ENCODE measurements around the gene TBC1D1.

TBC1D1 gene, protein sequence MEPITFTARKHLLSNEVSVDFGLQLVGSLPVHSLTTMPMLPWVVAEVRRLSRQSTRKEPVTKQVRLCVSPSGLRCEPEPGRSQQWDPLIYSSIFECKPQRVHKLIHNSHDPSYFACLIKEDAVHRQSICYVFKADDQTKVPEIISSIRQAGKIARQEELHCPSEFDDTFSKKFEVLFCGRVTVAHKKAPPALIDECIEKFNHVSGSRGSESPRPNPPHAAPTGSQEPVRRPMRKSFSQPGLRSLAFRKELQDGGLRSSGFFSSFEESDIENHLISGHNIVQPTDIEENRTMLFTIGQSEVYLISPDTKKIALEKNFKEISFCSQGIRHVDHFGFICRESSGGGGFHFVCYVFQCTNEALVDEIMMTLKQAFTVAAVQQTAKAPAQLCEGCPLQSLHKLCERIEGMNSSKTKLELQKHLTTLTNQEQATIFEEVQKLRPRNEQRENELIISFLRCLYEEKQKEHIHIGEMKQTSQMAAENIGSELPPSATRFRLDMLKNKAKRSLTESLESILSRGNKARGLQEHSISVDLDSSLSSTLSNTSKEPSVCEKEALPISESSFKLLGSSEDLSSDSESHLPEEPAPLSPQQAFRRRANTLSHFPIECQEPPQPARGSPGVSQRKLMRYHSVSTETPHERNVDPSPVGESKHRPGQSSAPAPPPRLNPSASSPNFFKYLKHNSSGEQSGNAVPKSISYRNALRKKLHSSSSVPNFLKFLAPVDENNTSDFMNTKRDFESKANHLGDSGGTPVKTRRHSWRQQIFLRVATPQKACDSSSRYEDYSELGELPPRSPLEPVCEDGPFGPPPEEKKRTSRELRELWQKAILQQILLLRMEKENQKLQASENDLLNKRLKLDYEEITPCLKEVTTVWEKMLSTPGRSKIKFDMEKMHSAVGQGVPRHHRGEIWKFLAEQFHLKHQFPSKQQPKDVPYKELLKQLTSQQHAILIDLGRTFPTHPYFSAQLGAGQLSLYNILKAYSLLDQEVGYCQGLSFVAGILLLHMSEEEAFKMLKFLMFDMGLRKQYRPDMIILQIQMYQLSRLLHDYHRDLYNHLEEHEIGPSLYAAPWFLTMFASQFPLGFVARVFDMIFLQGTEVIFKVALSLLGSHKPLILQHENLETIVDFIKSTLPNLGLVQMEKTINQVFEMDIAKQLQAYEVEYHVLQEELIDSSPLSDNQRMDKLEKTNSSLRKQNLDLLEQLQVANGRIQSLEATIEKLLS (N-terminal part only)

DNA sequence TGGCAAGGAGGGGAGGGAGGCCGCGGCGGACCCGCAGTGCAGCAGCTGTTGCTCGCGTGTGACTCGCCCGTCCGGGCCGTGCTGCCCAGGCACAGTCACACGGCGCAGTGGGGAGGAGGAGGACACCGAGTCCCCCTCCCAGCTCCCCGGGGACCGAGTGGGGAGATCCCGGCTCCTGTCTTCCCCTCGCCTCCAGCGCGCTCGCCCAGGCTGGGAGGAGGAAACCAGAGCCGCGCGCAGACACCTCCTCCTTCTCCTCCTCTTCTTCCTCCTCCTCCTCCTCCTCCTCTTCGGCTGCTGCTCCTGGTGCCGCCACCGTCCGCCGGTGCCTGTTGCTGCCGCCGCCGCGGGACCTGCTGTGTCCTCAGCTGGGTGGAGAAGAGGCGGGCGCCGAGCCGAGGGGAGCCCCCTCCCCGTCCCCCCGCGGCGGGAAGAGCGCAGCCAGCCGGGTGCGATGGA lies at the start of gene TBC1D1:
TBC1D1 (plus strand) TSS at position 284 of the 459 bp plus-strand sequence. CDS start 11,012 bp downstream, outside the sequence.
- in situ Hi-C loops (cut with MboI; ENCODE audit: low sequenced_read_pairs), result no loop called here

DNA sequence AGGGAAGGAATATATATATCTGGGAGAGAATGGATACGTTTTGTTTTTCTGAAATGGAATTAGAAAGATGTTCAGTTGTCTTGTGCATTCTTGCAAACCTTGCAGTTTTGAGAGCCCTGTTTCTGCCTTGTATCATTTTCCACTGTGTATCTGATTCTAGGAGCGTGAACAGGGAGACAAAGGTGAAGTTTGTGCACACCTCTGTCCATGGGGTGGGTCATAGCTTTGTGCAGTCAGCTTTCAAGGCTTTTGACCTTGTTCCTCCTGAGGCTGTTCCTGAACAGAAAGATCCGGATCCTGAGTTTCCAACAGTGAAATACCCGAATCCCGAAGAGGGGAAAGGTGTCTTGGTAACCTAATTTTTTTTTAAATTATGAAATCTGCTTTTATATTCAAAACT lies 46.7 kb upstream of the TBC1D1 start:
- in situ Hi-C loops (cut with MboI; ENCODE audit: low sequenced_read_pairs), result no loop called here

DNA sequence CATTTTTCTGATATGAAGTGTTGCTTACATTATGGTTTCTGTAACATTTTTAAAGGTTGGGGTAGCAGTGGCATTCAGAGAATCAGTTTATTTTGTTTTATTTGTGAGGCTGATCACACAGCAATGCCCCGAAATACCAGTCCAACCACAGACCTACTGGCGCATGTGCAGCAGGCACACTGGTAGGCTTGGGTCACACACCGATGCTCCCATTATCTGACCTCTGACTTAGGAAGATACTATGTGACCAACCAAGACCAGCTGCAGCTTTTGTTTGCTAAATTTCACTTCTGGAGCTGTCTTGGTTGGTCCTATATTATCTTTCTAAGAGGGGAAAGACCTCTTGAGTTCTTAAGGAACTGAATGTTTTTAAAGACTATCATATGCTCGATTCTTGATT lies 45.7 kb upstream of the TBC1D1 start:
- in situ Hi-C loops (cut with MboI; ENCODE audit: low sequenced_read_pairs), result no loop called here

DNA sequence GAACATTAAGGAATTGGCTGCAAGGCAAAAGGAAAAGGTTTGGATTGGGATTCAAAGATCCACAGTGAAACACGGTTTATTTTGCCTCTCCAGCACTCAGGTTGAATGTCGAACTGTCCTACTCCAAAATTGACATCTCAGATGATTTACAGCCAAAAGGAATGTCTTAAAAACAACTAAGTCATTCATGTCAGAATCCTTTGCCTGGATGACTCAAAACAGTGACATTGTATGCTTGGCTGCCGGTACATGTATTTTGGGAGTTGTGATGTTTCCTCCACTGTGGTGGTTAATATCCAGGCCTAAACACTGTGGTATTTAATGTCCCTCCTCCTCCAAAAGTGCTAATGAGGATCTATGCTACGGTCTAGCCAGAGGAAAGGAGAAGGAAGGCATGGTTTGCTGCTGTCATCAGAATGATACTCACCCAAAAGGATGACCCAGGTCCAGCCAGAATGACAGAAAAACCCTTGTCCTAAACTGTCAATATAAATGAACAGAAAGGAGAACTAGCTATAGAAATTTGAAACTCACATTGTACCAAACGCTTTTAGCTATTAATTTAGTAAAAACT lies 43.5 kb upstream of the TBC1D1 start:
- in situ Hi-C loops (cut with MboI; ENCODE audit: low sequenced_read_pairs), result no loop called here

DNA sequence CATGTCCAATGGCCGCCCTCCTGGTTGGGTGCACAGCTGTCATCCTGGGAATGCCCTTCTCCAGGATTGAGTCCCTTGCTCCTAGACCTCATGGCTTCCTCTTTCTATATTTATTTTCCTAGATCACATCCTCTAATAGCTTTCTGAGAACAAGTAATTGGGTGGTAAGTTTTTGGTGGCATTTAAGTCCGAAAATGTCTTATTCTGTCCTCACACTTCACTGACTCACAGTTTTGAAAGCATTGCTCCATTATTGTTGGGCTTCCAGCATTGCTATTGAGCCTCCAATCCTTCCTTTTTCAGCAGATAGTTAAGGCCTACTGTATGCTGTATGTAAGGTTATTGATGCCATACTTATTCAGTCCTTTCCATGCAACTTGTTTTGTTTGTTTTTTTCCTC lies 38.5 kb upstream of the TBC1D1 start:
- in situ Hi-C loops (cut with MboI; ENCODE audit: low sequenced_read_pairs), result no loop called here

DNA sequence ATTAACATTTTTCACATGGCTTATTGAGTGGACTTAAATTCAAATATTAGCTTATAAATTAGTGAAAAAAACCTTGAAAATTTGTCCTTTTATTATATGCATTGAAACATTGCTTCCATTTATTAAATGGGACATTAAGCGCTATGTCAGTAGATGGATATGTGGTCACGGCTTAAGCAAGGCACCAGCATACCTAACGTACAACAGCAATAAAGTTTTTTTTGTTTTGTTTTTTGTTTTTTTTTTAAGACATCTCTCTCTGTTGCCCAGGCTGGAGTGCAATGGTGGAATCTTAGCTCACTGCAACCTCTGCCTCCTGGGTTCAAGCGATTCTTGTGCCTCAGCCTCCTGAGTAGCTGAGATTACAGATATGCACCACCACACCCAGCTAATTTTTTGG lies 32.8 kb upstream of the TBC1D1 start:
- in situ Hi-C loops (cut with MboI; ENCODE audit: low sequenced_read_pairs), result no loop called here

DNA sequence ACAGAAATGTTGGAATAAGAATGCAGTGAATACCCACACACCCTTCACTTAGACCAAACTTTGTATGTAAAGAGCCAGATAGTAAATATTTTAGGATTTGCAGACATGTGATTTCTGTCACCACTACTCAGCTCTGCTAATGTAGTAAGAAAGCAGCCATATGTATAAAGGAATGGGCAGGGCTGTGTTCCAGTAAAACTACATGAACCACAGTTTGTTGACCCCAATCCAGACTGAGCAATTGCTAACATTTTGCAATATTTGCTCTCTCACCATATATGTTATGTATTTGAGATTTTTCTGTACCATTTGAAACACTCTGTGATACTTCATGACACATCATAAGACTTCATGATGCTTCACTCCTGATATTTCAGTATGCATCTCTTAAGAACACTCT lies 32.0 kb upstream of the TBC1D1 start:
- in situ Hi-C loops (cut with MboI; ENCODE audit: low sequenced_read_pairs), result no loop called here

DNA sequence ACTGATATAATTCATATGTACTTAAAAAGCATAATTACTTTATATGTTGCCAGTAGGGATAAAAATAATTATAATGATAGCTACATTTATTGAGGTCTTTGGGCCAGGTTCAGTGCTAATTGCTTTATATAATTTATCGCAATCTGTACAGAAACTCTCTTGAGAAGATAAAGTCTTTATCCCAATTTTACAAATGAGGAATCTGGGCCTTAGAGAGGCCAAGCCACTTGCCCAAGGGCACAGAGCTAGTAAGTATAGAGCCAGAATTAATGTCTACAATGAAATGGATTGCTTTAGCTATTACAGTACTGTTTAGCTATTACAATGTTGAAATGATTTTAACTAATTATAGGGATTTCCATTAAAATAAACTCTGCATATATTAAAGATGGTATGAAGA lies 30.6 kb upstream of the TBC1D1 start:
- in situ Hi-C loops (cut with MboI; ENCODE audit: low sequenced_read_pairs), result no loop called here

DNA sequence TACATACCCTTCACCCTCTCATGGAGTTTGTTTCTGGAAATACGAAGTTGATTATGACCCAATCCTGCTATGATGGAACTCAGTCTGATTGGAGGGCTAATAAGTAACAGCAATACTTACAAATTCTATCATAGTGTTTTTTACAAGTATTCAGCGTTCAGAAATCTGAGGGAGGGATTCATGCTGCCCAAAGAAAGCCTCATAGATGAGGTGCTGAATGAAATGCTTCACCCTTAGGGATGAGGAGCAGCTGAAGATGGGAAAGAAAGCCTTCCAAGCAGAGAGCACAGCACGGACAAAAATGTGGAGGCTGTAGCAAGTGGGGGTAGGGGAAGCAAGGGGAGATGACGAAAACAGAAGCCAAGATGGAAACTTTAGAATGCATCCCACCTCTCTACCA lies 27.9 kb upstream of the TBC1D1 start:
- in situ Hi-C loops (cut with MboI; ENCODE audit: low sequenced_read_pairs), result no loop called here

DNA sequence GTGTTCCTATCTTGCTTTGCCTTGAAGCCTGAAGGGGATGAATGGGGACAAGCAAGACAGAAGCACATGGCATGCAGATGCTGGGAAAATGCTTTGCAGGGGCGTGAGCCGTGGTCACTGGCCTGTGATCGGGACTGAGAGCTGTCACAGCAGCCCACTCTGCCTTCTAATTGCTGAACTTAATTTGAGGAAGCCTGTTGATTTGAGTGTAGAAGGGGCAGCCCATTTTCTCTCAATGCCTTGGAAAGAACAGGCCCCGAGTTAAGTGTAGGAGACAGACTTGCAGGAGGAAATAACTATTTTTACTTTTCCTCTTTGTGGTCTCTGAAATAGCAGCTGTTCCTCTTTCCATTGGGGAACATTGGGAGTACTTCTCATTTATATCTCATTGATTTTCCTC lies 26.1 kb upstream of the TBC1D1 start:
- in situ Hi-C loops (cut with MboI; ENCODE audit: low sequenced_read_pairs), result no loop called here

DNA sequence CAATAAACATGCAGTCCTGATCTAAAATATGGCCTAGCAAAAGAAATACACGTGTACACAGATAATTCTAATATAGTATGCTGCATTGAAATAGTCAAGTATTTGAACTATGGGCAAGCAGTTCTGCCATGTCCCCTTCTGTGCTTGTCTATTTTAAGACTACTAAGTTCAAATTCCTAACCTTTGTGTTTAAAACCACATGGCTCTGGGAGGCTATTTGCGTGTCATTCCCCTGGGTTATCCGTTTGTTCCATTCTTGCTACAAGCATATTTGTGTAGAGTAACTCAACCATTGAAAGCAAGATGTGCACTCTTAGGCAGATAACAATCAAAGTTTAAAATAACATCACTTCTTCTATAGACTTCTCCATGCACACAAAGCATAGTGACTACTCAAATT lies 25.4 kb upstream of the TBC1D1 start:
- in situ Hi-C loops (cut with MboI; ENCODE audit: low sequenced_read_pairs), result no loop called here

DNA sequence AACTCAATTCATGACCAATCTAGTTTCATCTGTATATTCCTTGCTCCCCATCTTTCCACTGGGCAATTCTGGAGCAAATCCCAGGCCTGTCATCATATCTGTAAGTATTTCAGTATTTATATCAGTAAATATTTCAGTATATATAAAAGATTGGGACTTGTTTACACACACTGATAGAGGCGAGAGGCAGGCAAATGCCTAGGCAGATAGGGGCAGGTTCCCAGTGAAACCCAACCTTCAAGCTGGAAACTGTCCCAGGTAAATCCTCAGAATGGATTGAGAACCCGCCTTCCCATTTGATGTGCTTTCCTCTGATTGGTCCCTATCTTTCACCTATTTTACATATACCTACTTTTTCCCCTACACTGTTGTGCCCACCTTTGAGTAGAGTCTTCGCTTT lies 23.8 kb upstream of the TBC1D1 start:
- in situ Hi-C loops (cut with MboI; ENCODE audit: low sequenced_read_pairs), result no loop called here

DNA sequence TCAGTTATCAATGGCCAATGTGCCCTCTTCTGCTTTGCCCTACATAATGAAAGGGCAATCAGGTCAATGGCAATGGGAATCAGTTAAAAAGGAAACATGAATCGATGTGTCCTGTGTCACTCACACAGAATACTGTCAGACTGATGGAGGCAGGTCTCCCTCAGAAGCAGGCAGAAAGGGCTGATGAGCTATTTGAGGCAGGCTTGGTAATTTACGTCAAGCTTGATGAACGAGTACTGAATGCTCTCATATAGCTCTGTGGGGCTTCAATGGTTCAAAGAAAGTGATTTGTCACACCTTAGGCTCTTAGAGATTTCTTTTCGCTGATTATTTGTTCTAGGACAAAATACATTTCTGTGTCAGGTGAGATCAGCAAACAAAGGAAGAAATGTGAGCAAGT lies 22.6 kb upstream of the TBC1D1 start:
- in situ Hi-C loops (cut with MboI; ENCODE audit: low sequenced_read_pairs), result no loop called here

DNA sequence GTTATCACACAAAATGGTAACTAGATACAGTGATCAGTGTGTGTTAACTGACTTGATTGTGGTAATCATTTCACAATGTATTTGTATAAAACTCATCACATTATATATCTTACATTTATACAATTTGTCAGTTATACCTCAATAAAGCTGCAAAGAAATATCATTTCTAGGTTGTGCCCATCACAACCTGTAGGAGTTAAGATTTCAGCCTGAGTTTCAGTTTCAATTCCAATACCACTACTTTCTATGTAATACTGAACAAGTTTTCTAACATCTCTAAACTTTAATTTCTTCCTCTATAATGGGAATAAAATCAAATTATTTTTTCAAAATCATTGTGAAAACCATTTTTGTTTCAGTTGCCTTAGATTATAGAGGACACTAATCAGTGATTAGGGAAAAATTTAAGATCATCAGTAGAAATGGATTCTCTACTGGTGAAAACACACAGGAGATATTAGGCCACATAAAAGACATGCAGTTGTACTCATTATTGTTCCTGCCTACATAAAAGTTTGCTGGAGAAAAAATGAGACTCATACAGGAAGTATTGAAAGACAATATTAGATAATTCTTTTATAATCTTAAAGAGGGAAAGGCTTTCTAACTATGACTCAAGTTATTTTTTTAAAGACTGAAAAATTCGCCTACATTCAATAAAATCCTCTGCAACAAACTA lies 18.4 kb upstream of the TBC1D1 start:
- in situ Hi-C loops (cut with MboI; ENCODE audit: low sequenced_read_pairs), result no loop called here

DNA sequence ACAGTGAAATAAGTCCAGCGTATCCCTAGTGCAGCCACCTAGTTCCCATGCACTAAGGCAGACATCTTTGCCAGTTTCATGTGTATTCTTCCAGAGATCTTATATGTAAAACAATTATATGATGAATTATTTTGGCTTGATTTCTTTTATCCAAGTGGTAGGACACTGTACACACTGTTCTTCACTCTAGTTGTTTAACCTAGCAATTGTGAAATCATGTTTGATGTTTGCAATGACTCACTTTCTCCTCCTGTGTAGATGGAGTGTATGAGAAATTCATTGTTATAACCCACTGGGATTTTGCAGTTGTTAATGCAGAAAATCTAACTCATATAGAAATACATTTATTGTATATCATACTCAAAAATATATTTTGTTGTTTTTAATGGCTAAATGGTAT lies 17.5 kb upstream of the TBC1D1 start:
- in situ Hi-C loops (cut with MboI; ENCODE audit: low sequenced_read_pairs), result no loop called here

DNA sequence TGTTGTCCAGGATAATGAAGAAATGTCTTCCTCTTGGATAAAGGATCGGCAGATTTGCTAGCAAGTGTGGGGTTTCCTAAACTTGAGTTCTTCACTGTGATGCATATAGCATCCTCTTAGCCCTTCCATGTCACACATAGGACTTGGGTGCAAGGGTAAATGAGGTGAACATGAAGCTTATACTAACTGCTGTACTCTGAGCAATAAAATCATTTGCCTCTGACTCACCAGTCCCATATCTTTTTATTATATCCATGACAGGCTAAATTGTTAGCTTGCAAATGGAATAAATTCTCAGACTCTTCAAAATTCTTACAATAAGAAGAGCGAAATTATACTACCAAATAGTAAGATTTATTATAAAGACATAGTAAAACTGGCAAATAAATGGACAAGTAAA lies 14.7 kb upstream of the TBC1D1 start:
- in situ Hi-C loops (cut with MboI; ENCODE audit: low sequenced_read_pairs), result no loop called here

DNA sequence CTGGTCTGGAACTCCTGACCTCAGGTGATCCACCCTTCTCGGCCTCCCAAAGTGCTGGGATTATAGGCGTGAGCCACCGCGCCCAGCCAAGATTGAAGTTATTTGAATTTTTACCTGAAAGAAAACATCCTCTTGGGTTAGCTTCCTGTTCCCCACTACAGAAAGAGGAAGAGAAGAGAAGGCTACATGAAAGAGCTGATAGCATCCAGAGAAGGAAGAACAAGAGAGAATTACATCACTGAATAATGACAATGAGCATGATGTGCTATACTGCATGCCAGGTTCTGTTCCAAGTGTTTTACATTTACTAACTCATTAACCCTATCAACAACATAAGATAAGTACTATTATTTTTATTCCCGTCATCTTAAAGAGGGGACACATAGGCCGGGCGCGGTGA lies 11.5 kb upstream of the TBC1D1 start:
- in situ Hi-C loops (cut with MboI; ENCODE audit: low sequenced_read_pairs), result no loop called here

DNA sequence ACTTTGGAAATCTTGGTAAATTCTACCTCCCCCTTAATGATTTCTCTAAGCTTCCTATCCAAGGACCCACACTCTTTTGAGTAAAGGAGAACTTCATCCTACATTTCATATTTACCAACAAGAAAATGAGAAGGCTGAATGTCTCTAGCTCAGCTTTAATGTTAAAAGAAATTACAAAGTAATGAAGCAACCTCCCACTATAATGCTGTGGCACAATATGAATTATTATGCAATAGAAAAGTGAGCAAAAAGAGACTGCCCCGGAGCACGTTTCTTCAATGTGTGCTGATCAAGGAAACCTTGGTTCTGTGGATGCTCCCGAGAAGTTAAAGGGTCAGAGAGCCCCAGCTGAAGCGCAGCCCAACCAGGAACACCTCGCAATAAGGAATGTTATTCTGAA lies 9.1 kb upstream of the TBC1D1 start:
- in situ Hi-C loops (cut with MboI; ENCODE audit: low sequenced_read_pairs), result no loop called here

DNA sequence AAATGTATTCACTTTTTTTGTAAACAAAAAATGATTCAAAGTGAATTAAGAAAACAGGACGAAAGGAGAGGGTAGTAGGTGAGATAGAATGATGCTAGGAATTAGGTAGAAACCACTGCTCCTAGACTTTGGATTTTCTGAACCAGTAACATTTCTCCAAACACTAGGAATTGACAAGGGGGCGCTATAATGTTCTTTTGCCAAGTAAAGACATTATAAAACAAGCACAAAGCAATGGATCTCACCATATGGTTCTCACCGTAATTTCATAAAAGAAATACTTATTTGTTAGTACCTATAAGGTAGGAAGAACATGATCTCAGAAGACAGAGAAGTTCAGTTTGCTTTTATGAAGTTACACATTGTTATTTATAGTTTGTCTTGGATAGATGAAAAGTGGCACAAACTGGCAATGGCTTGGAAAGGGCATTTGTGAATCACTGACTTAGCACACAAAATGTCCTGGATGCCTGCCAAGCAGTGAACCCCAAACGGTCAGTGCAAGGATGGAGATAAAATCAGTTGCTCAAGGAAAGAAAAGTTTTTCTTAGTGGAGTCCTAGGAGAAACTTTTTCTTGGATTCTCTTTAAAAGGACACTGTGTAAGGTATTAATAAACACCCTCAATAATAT lies 8.1 kb upstream of the TBC1D1 start:
- in situ Hi-C loops (cut with MboI; ENCODE audit: low sequenced_read_pairs), result no loop called here
